Neural crest cell (in vitro differentiated cells): Measurements from ENCODE around the gene GPC4. TPM values are rescaled to one million over a fixed set of nuclear protein-coding genes. Genes with fewer than 3 reads are reported as not detected.
A peak's percentile ranks its signal among the peaks of the same experiment; 100 is the strongest.

Experiments
- DNase-seq: peaks from one replicate; pipeline ENCODE4 v3.0.0; 2021; ENCODE audit warnings: low read depth, mixed read lengths, low spot score
- H3K27ac Mint-ChIP-seq: one replicate; pipeline ENCODE4 v1.8.0; 2021; ENCODE audit warnings: mild to moderate bottlenecking, mixed read lengths; ENCODE audit not compliant: unreplicated experiment
- H3K27me3 Mint-ChIP-seq: 2 replicates; pipeline ENCODE4 v1.8.0; 2021; ENCODE audit warnings: low read depth, mild to moderate bottlenecking, mixed read lengths
- H3K36me3 Mint-ChIP-seq: 2 replicates; pipeline ENCODE4 v1.8.0; 2021; ENCODE audit warnings: low read depth, mild to moderate bottlenecking, mixed read lengths
- H3K4me1 Mint-ChIP-seq: 2 replicates; pipeline ENCODE4 v1.8.0; 2021; ENCODE audit warnings: mixed read lengths
- H3K4me3 Mint-ChIP-seq: one replicate; pipeline ENCODE4 v1.8.0; 2021; ENCODE audit warnings: mild to moderate bottlenecking, mixed read lengths
- H3K9me3 Mint-ChIP-seq: 2 replicates; pipeline ENCODE4 v1.8.0; 2021; ENCODE audit warnings: mixed read lengths
- total RNA-seq: library from RNA; stranded (reverse); gene quantifications from 2 replicates; pipeline ENCODE4 v1.2.1, GENCODE V29; 2021
- TF ChIP-seq, protein P1 (sequence below): fragments of 200-600 bp; sonication (generic); conservative IDR thresholded peaks from 2 replicates; pipeline ENCODE4 v1.5.0; 2021; ENCODE audit warnings: antibody characterized with exemption, mild to moderate bottlenecking

Gene GPC4
- total RNA-seq, 1 donor from 2014 or later = 22.3 TPM

DNA sequence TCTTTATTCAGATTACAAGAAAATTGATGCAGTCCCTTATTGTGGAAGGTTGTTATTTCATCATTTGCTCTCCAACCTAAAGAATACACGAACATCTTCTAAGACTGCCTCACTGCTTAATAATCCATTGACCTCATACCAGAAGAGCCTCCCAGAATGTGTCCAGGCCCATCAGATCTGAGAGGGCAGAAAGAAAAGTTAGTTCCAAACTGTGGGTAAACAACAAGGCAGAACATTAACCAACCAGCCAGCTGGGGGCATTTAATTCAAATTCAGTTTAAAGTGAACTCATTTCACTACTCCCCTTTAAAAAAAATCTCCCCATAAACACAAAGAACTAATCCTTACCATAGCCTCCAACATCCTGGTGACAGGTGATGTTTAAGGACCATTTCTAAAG, 13.8 kb downstream of the GPC4 start:
- H3K4me1 Mint-ChIP-seq = peaks cover 7% of the 10 kb centered on the region
- H3K27me3 Mint-ChIP-seq = no peaks in the 10 kb centered on the region
- no peak overlapping the region for H3K27ac Mint-ChIP-seq
- no peak for DNase-seq
- no peaks in the 10 kb centered on the region for H3K9me3 Mint-ChIP-seq
- H3K4me3 Mint-ChIP-seq = no peak overlapping the region
- TF ChIP-seq, protein P1, sequence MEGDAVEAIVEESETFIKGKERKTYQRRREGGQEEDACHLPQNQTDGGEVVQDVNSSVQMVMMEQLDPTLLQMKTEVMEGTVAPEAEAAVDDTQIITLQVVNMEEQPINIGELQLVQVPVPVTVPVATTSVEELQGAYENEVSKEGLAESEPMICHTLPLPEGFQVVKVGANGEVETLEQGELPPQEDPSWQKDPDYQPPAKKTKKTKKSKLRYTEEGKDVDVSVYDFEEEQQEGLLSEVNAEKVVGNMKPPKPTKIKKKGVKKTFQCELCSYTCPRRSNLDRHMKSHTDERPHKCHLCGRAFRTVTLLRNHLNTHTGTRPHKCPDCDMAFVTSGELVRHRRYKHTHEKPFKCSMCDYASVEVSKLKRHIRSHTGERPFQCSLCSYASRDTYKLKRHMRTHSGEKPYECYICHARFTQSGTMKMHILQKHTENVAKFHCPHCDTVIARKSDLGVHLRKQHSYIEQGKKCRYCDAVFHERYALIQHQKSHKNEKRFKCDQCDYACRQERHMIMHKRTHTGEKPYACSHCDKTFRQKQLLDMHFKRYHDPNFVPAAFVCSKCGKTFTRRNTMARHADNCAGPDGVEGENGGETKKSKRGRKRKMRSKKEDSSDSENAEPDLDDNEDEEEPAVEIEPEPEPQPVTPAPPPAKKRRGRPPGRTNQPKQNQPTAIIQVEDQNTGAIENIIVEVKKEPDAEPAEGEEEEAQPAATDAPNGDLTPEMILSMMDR = no peak
- H3K36me3 Mint-ChIP-seq = peaks cover 3% of the 10 kb centered on the region

DNA sequence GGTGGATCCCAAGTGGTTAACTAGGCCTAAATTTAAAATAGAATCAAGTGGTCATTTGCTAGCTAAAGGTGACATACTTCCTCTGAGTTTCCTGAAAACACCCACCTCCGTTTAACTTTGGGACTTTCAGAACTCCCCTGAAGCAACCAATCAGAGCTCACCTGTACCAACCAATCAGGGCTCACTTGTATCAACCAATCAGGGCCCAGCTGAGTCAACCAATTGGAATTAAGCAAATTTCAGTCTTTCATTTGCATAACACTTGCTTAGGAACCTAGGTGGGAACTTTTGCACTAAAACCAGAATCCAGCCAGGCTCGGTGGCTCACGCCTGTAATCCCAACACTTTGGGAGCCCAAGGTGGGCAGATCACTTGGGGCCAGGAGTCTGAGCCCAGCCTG, 15.9 kb downstream of the GPC4 start:
- DNase-seq = no peak
- peaks cover 7% of the 10 kb centered on the region for H3K4me1 Mint-ChIP-seq
- TF ChIP-seq, protein P1 = no peak
- H3K9me3 Mint-ChIP-seq = no peaks in the 10 kb centered on the region
- H3K27ac Mint-ChIP-seq = no peak overlapping the region
- no peak overlapping the region for H3K4me3 Mint-ChIP-seq
- no peaks in the 10 kb centered on the region for H3K27me3 Mint-ChIP-seq
- no peaks in the 10 kb centered on the region for H3K36me3 Mint-ChIP-seq

DNA sequence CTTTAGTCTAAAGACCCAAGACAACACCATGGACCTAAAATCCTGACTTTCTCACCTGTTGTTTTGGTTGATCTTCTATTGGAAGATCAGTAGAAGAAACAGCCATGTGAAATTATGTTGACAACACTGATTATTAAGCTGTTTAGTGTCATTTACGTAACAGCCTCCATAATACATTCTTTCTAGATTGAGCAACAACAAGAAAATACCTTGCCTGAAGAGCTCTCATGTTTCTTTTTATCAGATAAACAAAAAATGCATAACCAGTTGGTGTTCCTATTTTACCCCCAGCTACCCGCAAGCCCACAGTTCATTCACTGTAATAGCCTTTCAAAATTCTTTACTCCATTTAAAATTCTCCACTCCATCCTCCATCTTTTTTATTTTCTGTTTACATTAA, 20.5 kb downstream of the GPC4 start:
- TF ChIP-seq, protein P1 = no peak
- H3K36me3 Mint-ChIP-seq = no peaks in the 10 kb centered on the region
- DNase-seq = no peak
- peaks cover 35% of the 10 kb centered on the region for H3K4me1 Mint-ChIP-seq
- H3K27me3 Mint-ChIP-seq = no peaks in the 10 kb centered on the region
- no peak overlapping the region for H3K27ac Mint-ChIP-seq
- H3K4me3 Mint-ChIP-seq = no peak overlapping the region
- no peaks in the 10 kb centered on the region for H3K9me3 Mint-ChIP-seq

DNA sequence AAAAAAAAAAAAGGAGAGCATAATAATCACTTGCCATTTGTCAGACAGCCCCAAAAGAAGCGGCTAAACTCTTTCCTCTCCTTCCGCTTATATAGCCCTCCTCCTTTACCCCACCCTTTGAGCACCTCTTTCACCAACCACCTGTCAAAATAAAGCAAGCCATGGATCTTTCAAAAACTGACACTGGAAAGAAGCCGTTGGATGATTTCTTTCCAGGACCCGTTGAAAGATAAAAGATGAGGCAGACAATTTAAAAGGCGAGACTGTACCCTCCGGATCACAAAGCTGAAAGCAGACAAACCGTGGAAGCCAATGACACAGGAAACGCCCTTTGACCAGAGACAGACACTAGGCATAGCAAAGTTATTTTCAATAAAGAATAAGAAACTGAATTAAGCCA, 22.6 kb downstream of the GPC4 start:
- no peaks in the 10 kb centered on the region for H3K27me3 Mint-ChIP-seq
- no peaks in the 10 kb centered on the region for H3K9me3 Mint-ChIP-seq
- H3K4me1 Mint-ChIP-seq = peaks cover 42% of the 10 kb centered on the region
- DNase-seq = no peak
- TF ChIP-seq, protein P1 = no peak
- peak overlapping the region; percentile 47 for H3K27ac Mint-ChIP-seq
- peak overlapping the region; percentile 59 for H3K4me3 Mint-ChIP-seq
- no peaks in the 10 kb centered on the region for H3K36me3 Mint-ChIP-seq

DNA sequence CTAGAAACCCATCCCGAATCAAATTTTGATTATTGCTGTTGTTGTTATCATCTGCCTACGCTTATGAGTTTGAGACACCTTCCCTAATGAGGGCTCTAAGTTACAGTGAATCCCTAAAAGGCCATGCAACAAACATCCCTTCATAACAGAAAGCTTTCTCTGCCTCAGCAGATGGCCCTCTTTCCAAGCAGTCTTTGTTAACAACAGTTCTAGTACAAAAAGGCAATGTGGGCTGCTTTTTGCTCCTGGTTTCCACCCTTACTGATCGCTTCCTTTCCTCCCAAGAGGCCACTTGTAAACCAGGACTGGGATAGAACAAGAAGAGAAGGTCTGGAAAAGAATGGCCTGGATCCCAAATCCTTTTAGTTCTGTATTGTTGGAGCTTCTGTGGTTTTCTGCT, 24.2 kb downstream of the GPC4 start:
- Mint-ChIP-seq H3K4me3 (peak overlapping the region; percentile 56), H3K36me3 (no peaks in the 10 kb centered on the region), H3K9me3 (no peaks in the 10 kb centered on the region), H3K27ac (peak overlapping the region; percentile 76), H3K4me1 (peaks cover 55% of the 10 kb centered on the region), H3K27me3 (no peaks in the 10 kb centered on the region)
- no peak for DNase-seq
- TF ChIP-seq, protein P1 = no peak

DNA sequence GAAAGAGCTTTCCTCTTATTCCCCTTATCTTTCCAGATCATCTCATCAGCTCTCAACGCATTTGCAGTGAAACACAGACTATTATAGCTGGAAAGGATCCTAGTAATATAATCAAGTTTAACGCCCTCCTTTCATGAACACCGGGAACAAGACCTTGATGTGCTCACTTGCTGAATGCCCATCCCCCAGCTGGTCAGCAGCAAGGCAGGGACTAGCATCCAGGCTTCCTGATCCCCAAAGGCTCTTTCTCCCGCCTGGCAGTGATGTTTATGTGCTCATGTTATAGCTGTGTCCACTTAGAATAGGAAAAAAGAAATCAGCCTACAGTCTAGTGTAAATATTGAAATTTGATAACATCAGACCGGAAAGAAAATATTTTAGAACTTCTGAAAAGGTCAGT, 24.6 kb downstream of the GPC4 start:
- Mint-ChIP-seq H3K36me3 (no peaks in the 10 kb centered on the region), H3K27me3 (no peaks in the 10 kb centered on the region), H3K9me3 (no peaks in the 10 kb centered on the region), H3K27ac (peak overlapping the region; percentile 76), H3K4me3 (peak overlapping the region; percentile 47), H3K4me1 (peaks cover 56% of the 10 kb centered on the region)
- TF ChIP-seq, protein P1 = no peak
- peak; percentile 32 for DNase-seq
